HEK293 (cell line): ENCODE measurements around the gene RPS6KA2.
"Not testable (repeated sequence)": the region's sequence is repeated elsewhere in the genome, so short reads cannot be mapped to it uniquely, and the experiment has no call there.

Source experiments
- CTCF ChIA-PET: fragments of 350-600 bp; formaldehyde crosslinking; extraction: SDS; loops from one replicate; lab custom pipeline; 2021; ENCODE audit warnings: antibody characterized with exemption; lab: Yijun Ruan, JAX
- POLR2A ChIA-PET: fragments of 300-600 bp; formaldehyde crosslinking; extraction: SDS; loops from one replicate; lab custom pipeline; 2020; ENCODE audit warnings: antibody characterized with exemption, inconsistent platforms; lab: Yijun Ruan, JAX
- H3K27ac ChIP-seq: fragments of 200-500 bp; sonication (Bioruptor generic); 2 replicates; pipeline ENCODE4 v1.5.1; 2014; ENCODE audit warnings: low read depth, low read length, control low read depth, inconsistent platforms; ENCODE audit errors: extremely low read depth
- H3K36me3 ChIP-seq, 2 experiments: fragments of 200-500 bp in 1 of 2; sonication (Bioruptor generic) in 1 of 2; 1 replicate in 1 of 2; 2 replicates in 1 of 2; pipeline ENCODE4 v1.5.1; 2014 to 2017; ENCODE audit warnings: inconsistent platforms in 2 of 2, low read length in 2 of 2; ENCODE audit not compliant: control insufficient read depth in 2 of 2, insufficient read depth in 1 of 2
- H3K4me1 ChIP-seq: fragments of 200-500 bp; sonication (Bioruptor generic); 2 replicates; pipeline ENCODE4 v1.5.1; 2014; ENCODE audit warnings: mild to moderate bottlenecking, low read length, inconsistent platforms; ENCODE audit not compliant: control insufficient read depth, insufficient read depth
- H3K4me3 ChIP-seq: 2 replicates; pipeline ENCODE4 v1.5.1; 2011; ENCODE audit warnings: low read depth, mild to moderate bottlenecking, control low read depth, low read length, moderate library complexity
- H3K9me3 ChIP-seq: fragments of 200-500 bp; sonication (Bioruptor generic); 2 replicates; pipeline ENCODE4 v1.5.1; 2014; ENCODE audit warnings: low read depth, low read length, inconsistent platforms; ENCODE audit not compliant: control insufficient read depth, insufficient read depth
- PRDM4 ChIP-seq: fragments of 450-650 bp; formaldehyde crosslinking; IDR thresholded peaks from 2 replicates; pipeline ENCODE4 v1.5.1; 2017; ENCODE audit warnings: missing biosample characterization, missing genetic modification characterization
- SETDB1 ChIP-seq: IDR thresholded peaks from one replicate; pipeline ENCODE4 v1.6.1; 2017; ENCODE audit warnings: mild to moderate bottlenecking, low read length, moderate library complexity, mixed read lengths; ENCODE audit not compliant: insufficient read length
- YY2 ChIP-seq: fragments of 450-650 bp; formaldehyde crosslinking; IDR thresholded peaks from 2 replicates; pipeline ENCODE4 v1.5.1; 2016; ENCODE audit warnings: missing biosample characterization, missing genetic modification characterization
- ZFHX2 ChIP-seq: fragments of 450-650 bp; formaldehyde crosslinking; conservative IDR thresholded peaks from 2 replicates; pipeline ENCODE4 v1.5.1; 2016; ENCODE audit warnings: missing biosample characterization, missing genetic modification characterization
- ZNF146 ChIP-seq: fragments of 450-650 bp; formaldehyde crosslinking; IDR thresholded peaks from 2 replicates; pipeline ENCODE4 v1.5.1; 2016; ENCODE audit warnings: missing biosample characterization, missing genetic modification characterization
- ZNF280D ChIP-seq: fragments of 450-650 bp; formaldehyde crosslinking; IDR thresholded peaks from 2 replicates; pipeline ENCODE4 v1.5.1; 2016; ENCODE audit warnings: missing biosample characterization, missing genetic modification characterization
- ZNF514 ChIP-seq: fragments of 450-650 bp; formaldehyde crosslinking; IDR thresholded peaks from 2 replicates; pipeline ENCODE4 v1.5.1; 2016; ENCODE audit warnings: missing biosample characterization, missing genetic modification characterization
- ZNF548 ChIP-seq: fragments of 450-650 bp; formaldehyde crosslinking; IDR thresholded peaks from 2 replicates; pipeline ENCODE4 v1.5.1; 2016; ENCODE audit warnings: missing biosample characterization, missing genetic modification characterization
- ZNF555 ChIP-seq: fragments of 450-650 bp; formaldehyde crosslinking; conservative IDR thresholded peaks from 2 replicates; pipeline ENCODE4 v1.5.1; 2017; ENCODE audit warnings: missing biosample characterization, mild to moderate bottlenecking, missing genetic modification characterization, inconsistent platforms
- ZNF571 ChIP-seq: fragments of 450-650 bp; formaldehyde crosslinking; IDR thresholded peaks from 2 replicates; pipeline ENCODE4 v1.5.0; 2017; ENCODE audit warnings: missing biosample characterization, missing genetic modification characterization
- ZNF610 ChIP-seq: fragments of 450-650 bp; formaldehyde crosslinking; IDR thresholded peaks from 2 replicates; pipeline ENCODE4 v1.5.1; 2016; ENCODE audit warnings: missing biosample characterization, missing genetic modification characterization, borderline replicate concordance
- ZNF658 ChIP-seq: fragments of 450-650 bp; formaldehyde crosslinking; IDR thresholded peaks from 2 replicates; pipeline ENCODE4; 2016; ENCODE audit warnings: missing biosample characterization, missing genetic modification characterization
- ZNF701 ChIP-seq: fragments of 450-650 bp; formaldehyde crosslinking; IDR thresholded peaks from 2 replicates; pipeline ENCODE4 v1.5.1; 2016; ENCODE audit warnings: missing biosample characterization, missing genetic modification characterization
- ZNF837 ChIP-seq: fragments of 450-650 bp; formaldehyde crosslinking; IDR thresholded peaks from 2 replicates; pipeline ENCODE4 v1.5.1; 2016; ENCODE audit warnings: missing biosample characterization, missing genetic modification characterization
- TF ChIP-seq, protein P1 (sequence below): fragments of 450-650 bp; formaldehyde crosslinking; IDR thresholded peaks from 2 replicates; pipeline ENCODE4 v1.5.1; 2016; ENCODE audit warnings: missing biosample characterization, missing genetic modification characterization
- TF ChIP-seq, protein P2 (sequence below): fragments of 450-650 bp; formaldehyde crosslinking; IDR thresholded peaks from 2 replicates; pipeline ENCODE4 v1.5.1; 2016; ENCODE audit warnings: missing biosample characterization, missing genetic modification characterization
- TF ChIP-seq, protein P3 (sequence below): fragments of 450-650 bp; formaldehyde crosslinking; IDR thresholded peaks from 2 replicates; pipeline ENCODE4 v1.5.0; 2017; ENCODE audit warnings: missing biosample characterization, missing genetic modification characterization, borderline replicate concordance

The RPS6KA2 gene

GRCh38 chr6:166529058-166529457 is 98.0 kb downstream of the RPS6KA2 start:
- H3K4me1 ChIP-seq, H3K27ac ChIP-seq, H3K4me3 ChIP-seq, H3K9me3 ChIP-seq, POLR2A ChIA-PET, H3K36me3 ChIP-seq, CTCF ChIA-PET: not testable (repeated sequence)
- TF ChIP-seq ZNF280D (tag by site-specific recombination) (0 out of 2 replicates have a peak, but pooled peaks have one; percentile 53), ZNF146 (tag by site-specific recombination) (peak; percentile 92)

DNA sequence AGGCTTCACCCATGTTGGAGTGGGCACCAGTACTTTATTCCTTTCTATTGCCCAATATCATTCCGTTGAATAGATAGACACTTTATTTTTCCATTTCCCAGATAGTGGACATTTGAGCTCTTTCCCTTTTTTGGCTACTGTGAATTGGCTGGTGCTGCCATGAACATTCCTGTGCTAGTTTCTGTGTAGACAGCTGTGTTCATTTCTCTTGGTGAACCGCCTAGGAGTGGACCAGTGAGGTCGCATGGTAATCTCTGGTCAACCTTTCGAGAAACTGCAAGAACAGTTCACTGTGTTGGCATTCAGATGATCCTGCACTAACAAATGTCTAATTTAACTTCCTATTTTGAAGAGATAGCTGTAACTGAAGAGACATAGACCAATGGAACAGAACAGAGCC is 99.2 kb downstream of the RPS6KA2 start:
- H3K4me3 ChIP-seq: no peak overlapping the region
- H3K36me3 ChIP-seq: no peaks in the 10 kb centered on the region
- CTCF ChIA-PET: interaction anchor here (0.5 to 0.7 kb wide), 3 partner anchors 23 to 244 kb away, joined by 3 to 4 read pairs (median 3); no protein-coding TSS in a partner anchor
- POLR2A ChIA-PET: no interaction called here
- no peak overlapping the region for H3K27ac ChIP-seq
- no peaks in the 10 kb centered on the region for H3K4me1 ChIP-seq
- no peaks in the 10 kb centered on the region for H3K9me3 ChIP-seq
- TF ChIP-seq, protein P1, sequence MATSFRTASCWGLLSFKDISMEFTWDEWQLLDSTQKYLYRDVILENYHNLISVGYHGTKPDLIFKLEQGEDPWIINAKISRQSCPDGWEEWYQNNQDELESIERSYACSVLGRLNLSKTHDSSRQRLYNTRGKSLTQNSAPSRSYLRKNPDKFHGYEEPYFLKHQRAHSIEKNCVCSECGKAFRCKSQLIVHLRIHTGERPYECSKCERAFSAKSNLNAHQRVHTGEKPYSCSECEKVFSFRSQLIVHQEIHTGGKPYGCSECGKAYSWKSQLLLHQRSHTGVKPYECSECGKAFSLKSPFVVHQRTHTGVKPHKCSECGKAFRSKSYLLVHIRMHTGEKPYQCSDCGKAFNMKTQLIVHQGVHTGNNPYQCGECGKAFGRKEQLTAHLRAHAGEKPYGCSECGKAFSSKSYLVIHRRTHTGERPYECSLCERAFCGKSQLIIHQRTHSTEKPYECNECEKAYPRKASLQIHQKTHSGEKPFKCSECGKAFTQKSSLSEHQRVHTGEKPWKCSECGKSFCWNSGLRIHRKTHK (tag by site-specific recombination): no peak
- no peak for TF ChIP-seq PRDM4 (tag by site-specific recombination)
- TF ChIP-seq ZNF658 (tag by site-specific recombination): no peak
- no peak for TF ChIP-seq ZFHX2 (tag by site-specific recombination)
- TF ChIP-seq ZNF514 (tag by site-specific recombination): no peak
- TF ChIP-seq ZNF571 (tag by site-specific recombination): no peak
- TF ChIP-seq ZNF701 (tag by site-specific recombination): no peak
- no peak for TF ChIP-seq ZNF146 (tag by site-specific recombination)
- TF ChIP-seq, protein P2, sequence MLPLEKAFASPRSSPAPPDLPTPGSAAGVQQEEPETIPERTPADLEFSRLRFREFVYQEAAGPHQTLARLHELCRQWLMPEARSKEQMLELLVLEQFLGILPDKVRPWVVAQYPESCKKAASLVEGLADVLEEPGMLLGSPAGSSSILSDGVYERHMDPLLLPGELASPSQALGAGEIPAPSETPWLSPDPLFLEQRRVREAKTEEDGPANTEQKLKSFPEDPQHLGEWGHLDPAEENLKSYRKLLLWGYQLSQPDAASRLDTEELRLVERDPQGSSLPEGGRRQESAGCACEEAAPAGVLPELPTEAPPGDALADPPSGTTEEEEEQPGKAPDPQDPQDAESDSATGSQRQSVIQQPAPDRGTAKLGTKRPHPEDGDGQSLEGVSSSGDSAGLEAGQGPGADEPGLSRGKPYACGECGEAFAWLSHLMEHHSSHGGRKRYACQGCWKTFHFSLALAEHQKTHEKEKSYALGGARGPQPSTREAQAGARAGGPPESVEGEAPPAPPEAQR: no peak
- no peak for TF ChIP-seq ZNF555 (tag by site-specific recombination)
- TF ChIP-seq ZNF837: no peak
- TF ChIP-seq SETDB1: no peak
- TF ChIP-seq ZNF610 (tag by site-specific recombination): no peak
- no peak for TF ChIP-seq YY2 (tag by site-specific recombination)
- no peak for TF ChIP-seq ZNF548
- TF ChIP-seq, protein P3, sequence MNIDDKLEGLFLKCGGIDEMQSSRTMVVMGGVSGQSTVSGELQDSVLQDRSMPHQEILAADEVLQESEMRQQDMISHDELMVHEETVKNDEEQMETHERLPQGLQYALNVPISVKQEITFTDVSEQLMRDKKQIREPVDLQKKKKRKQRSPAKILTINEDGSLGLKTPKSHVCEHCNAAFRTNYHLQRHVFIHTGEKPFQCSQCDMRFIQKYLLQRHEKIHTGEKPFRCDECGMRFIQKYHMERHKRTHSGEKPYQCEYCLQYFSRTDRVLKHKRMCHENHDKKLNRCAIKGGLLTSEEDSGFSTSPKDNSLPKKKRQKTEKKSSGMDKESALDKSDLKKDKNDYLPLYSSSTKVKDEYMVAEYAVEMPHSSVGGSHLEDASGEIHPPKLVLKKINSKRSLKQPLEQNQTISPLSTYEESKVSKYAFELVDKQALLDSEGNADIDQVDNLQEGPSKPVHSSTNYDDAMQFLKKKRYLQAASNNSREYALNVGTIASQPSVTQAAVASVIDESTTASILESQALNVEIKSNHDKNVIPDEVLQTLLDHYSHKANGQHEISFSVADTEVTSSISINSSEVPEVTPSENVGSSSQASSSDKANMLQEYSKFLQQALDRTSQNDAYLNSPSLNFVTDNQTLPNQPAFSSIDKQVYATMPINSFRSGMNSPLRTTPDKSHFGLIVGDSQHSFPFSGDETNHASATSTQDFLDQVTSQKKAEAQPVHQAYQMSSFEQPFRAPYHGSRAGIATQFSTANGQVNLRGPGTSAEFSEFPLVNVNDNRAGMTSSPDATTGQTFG: no peak
- TF ChIP-seq, all 188 proteins: peak for 0
